Colonic mucosa (tissue), 4 donors: ENCODE results near the gene SLC16A8. TPM values are rescaled to one million over a fixed set of nuclear protein-coding genes. Genes with fewer than 3 reads are reported as not detected.

Source experiments
- DNase-seq: peaks from one replicate; pipeline ENCODE4 v3.0.0-alpha.2; 2020
- H3K27ac ChIP-seq: fragments of 200-600 bp; one replicate; pipeline ENCODE4 v1.8.0; 2021
- H3K27me3 ChIP-seq: fragments of 200-600 bp; one replicate; pipeline ENCODE4 v1.8.0; 2021
- H3K36me3 ChIP-seq: fragments of 200-600 bp; one replicate; pipeline ENCODE4 v1.8.0; 2021
- H3K4me1 ChIP-seq: fragments of 200-600 bp; one replicate; pipeline ENCODE4 v1.8.0; 2021; ENCODE audit warnings: mild to moderate bottlenecking
- H3K4me3 ChIP-seq: fragments of 200-600 bp; one replicate; pipeline ENCODE4 v1.8.0; 2021
- H3K9ac ChIP-seq, 2 donors: one replicate each; pipeline ENCODE4 v1.7.0; 2013; ENCODE audit warnings: control low read depth in 2 of 2, low read depth in 2 of 2, low read length in 2 of 2
- H3K9me3 ChIP-seq: fragments of 200-600 bp; one replicate; pipeline ENCODE4 v1.8.0; 2021
- intact Hi-C: fragments of 100-400 bp; cut with DNase I; formaldehyde crosslinking; loops from one replicate; pipeline ENCODE4 v1.14.1; 2022
- total RNA-seq, 2 donors: library from RNA; stranded (reverse); fragmentation: NEBNext Ultra II Directional in 1 of 2; extraction: Animal tissue kit (Norgen Biotek cat#: 25700) in 1 of 2; gene quantifications; one replicate each; pipeline ENCODE4 v1.2.1, GENCODE V29; 2021
- TF ChIP-seq, protein P1 (sequence below): fragments of 200-600 bp; IDR thresholded peaks from one replicate; pipeline ENCODE4 v1.8.0; 2022; ENCODE audit warnings: antibody characterized with exemption, mild to moderate bottlenecking
- donor health status: healthy.
- donor health status: DM: no; HTN: no; CAD: no.
- donor health status: DM: no; HTN: no; CAD: no.

SLC16A8 gene
- total RNA-seq, 2 donors from 2014 or later = 0.27 TPM; not detected in 1

DNA sequence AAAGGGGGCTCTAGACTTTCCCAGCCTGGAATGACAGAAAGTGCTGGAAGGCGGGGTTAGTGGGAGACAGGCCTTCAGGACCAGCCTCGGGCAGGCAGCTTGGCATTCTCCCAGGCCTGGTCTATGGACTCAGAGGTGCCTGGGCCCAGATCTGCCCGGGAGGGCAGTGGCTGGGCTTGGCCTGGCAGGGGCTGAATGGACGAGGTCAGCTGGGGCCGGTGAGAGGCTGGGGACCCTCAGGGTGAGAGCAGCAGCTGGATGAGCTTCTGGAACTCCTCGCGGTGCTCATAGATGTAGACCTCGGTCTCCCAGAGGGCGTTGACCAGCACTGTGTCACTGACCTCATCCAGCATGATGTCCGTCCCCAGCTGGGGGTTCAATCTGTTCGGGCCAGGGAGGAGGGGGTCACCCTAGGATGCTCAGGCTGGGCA, 28.0 kb upstream of the SLC16A8 start:
- peaks cover 28% of the 10 kb centered on the region for H3K4me1 ChIP-seq
- TF ChIP-seq, protein P1, sequence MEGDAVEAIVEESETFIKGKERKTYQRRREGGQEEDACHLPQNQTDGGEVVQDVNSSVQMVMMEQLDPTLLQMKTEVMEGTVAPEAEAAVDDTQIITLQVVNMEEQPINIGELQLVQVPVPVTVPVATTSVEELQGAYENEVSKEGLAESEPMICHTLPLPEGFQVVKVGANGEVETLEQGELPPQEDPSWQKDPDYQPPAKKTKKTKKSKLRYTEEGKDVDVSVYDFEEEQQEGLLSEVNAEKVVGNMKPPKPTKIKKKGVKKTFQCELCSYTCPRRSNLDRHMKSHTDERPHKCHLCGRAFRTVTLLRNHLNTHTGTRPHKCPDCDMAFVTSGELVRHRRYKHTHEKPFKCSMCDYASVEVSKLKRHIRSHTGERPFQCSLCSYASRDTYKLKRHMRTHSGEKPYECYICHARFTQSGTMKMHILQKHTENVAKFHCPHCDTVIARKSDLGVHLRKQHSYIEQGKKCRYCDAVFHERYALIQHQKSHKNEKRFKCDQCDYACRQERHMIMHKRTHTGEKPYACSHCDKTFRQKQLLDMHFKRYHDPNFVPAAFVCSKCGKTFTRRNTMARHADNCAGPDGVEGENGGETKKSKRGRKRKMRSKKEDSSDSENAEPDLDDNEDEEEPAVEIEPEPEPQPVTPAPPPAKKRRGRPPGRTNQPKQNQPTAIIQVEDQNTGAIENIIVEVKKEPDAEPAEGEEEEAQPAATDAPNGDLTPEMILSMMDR = no peak
- peak overlapping the region in 1 of 2 donors; percentile 91 for H3K9ac ChIP-seq
- H3K27me3 ChIP-seq = no peaks in the 10 kb centered on the region
- no peaks in the 10 kb centered on the region for H3K9me3 ChIP-seq
- no peaks in the 10 kb centered on the region for H3K36me3 ChIP-seq
- intact Hi-C loops = loop anchor here (10.0 kb wide), 2 partner anchors 123 to 243 kb away; no protein-coding TSS in a partner anchor
- peak overlapping the region; percentile 96 for H3K27ac ChIP-seq
- peak; percentile 79 for DNase-seq
- H3K4me3 ChIP-seq = no peak overlapping the region

DNA sequence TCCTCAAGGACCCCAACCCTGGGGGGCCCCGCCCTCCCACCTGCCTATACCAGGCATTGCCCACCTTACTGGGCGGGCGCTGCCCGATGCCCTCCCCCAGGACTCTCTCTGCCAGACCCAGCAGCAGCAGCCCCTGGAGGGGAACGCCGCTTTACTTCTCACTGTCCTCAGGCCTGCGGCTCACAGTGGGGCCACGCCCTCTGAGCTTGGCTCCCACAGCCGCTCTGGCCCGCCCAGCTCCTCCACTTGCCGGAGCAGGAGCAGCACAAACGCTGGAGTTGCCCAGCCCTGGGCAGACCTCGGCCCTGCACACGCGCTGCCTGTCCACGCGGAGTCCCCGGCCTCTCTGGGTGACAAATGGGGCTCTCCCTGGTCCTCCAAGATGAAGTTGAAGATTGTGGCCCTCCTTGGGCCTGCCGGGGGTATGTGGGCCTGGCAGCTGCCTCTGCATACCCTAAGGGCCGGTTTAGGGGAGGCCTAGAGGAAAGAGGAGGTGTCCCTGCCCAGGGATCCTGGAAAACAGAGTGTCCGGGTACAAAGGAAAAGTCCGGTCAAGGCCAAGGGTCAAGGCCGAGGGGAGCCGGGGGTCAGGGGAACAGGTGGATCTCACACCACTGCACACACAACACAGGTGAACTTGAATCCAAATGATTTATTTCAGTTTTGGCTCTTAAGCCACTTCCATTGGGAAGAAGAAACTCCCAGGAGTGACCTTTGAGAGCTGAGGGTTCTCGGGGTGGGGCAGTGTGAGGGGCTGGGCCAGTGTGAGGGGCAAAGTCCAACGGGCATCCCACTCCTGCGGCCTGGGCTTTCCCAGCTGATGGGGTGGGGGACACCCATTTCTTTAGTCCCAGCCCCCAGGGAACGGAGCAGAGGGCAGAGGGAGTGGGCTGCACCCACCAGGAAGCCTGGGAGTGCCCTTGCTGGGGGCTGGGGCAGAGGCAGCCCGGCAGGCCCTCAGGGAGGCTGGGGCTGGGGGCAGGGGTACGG, 27.2 kb upstream of the SLC16A8 start:
- intact Hi-C loops = loop anchor here (10.0 kb wide), 2 partner anchors 124 to 244 kb away; no protein-coding TSS in a partner anchor
- peak overlapping the region; percentile 96 for H3K27ac ChIP-seq
- TF ChIP-seq, protein P1 = no peak

DNA sequence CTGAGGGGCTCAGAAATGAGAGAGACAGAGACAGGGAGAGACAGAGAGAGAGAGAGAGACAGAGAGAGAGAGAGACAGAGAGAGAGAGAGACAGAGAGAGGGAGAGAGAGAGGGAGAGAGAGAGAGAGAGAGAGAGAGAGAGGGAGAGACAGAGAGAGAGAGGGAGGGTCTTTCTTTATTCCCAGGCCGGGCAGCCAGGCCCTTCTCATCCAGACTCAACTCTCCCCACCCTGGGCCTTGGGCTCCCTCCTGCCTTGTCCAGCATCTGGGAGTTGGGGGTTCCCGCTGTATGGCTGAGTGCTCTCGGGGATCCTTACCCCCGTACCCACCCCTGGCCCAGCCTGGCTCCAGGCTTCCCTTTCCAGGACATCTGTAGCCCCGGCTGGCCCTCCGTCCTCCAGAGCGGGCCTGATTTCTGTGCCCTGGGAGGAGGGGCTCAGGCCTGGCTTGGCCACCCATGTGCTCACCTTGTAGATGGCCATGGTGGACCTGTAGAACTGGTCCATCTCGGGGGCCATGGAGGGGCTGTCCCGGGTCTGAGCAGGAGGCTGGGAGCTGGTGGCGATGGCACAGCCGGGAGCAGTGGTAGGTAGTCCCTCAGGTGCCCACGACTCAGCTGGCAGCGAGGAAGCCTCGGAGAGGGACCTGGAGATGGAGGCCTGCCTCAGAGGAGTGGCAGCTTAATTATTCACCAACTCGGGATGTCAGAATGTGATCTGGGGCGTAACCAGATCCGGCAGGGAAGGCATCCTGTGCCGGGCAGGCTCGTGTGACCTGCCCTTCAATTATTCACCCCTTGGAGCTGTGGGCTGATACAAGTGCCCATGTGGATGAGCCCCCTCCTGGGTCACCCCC, 26.3 kb upstream of the SLC16A8 start, which contains the start of gene BAIAP2L2:
Gene BAIAP2L2 (minus strand): TSS at position 677 of the 855 bp plus-strand sequence. CDS start 159 bp downstream, at position 518.
- H3K36me3 ChIP-seq = no peaks in the 10 kb centered on the region
- H3K27ac ChIP-seq = peak within 1 kb of the TSS; percentile 96
- H3K27me3 ChIP-seq = no peaks in the 10 kb centered on the region
- H3K9ac ChIP-seq = peak within 1 kb of the TSS; percentile 68 to 91
- H3K9me3 ChIP-seq = no peaks in the 10 kb centered on the region
- peaks cover 28% of the 10 kb centered on the region for H3K4me1 ChIP-seq
- H3K4me3 ChIP-seq = peak within 1 kb of the TSS; percentile 46
- TF ChIP-seq, protein P1 = no peak
- intact Hi-C loops = loop anchor here (10.0 kb wide), 2 partner anchors 125 to 245 kb away; no protein-coding TSS in a partner anchor
- peak; percentile 88 for DNase-seq

More for the DNA sequence above, 27.2 kb upstream of the SLC16A8 start:
- Histone ChIP-seq H3K27me3 (no peaks in the 10 kb centered on the region), H3K4me3 (peak overlapping the region; percentile 46), H3K36me3 (no peaks in the 10 kb centered on the region), H3K4me1 (peaks cover 28% of the 10 kb centered on the region), H3K9ac (peak overlapping the region; percentile 52 to 91), H3K9me3 (no peaks in the 10 kb centered on the region)
- peak; percentile 85 for DNase-seq

DNA sequence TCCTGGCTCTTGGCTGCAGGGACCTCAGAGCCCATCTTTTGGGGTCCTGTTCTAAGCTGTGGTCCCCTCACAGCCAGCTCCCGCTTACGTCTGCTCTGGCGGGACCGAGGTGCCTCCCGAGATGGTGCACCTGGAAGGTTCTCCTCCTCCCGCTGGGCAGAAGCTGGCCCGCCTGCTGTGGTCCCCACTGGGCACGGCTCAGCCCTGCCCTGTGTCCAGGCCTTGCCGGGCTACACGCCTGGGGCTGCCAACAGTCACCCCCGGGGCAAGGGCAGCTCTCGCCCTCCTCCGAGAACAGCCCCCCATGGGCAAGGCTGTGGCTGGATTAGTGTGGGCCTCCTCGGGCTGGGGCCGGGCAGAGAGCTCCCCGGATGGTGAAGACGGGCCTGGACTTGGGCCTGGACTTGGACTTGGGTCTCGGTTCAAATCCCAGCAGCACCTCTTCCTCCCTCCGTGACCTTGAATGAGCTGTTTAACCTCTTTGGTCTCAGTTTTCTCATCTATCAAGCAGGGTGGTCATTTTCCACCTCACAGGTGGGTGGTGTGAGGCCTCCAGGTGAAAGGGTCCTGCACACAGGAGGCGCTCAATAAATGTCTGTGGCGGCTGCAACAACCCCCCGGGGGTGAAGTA, 25.5 kb upstream of the SLC16A8 start:
- Histone ChIP-seq H3K27ac (peak overlapping the region; percentile 84), H3K4me3 (no peak overlapping the region), H3K36me3 (no peaks in the 10 kb centered on the region), H3K4me1 (peaks cover 28% of the 10 kb centered on the region), H3K27me3 (no peaks in the 10 kb centered on the region), H3K9me3 (no peaks in the 10 kb centered on the region), H3K9ac (peak overlapping the region in 1 of 2 donors; percentile 91)
- no peak for DNase-seq
- intact Hi-C loops = loop anchor here (10.0 kb wide), 2 partner anchors 125 to 245 kb away; no protein-coding TSS in a partner anchor
- TF ChIP-seq, protein P1 = no peak
